Heart left ventricle (tissue), 13 donors: Measurements from ENCODE around the gene TEX36.

Source experiments
- CTCF ChIP-seq, 12 donors: fragments of 200-600 bp; sonication (generic) in 4 of 12; IDR thresholded peaks; one replicate each; pipeline versions ENCODE4 v1.5.0 to v1.8.0; 2018 to 2022; ENCODE audit warnings: antibody characterized with exemption in 12 of 12, mild to moderate bottlenecking in 5 of 12
- POLR2A ChIP-seq, 2 donors: fragments of 450-650 bp; IDR thresholded peaks; one replicate each; pipeline ENCODE4 v1.6.1; 2017; ENCODE audit warnings: antibody characterized with exemption in 2 of 2, mild to moderate bottlenecking in 2 of 2, moderate library complexity in 2 of 2
- donor health status: ischemic (EF 13 %, LVEDD 7.1; RV severe dilation, severe dysfunction).
- donor health status: DM: no; HTN: yes; CAD: no.
- donor health status: DM: no; HTN: no; CAD: no.
- donor health status: ischemic (EF 25% LVEDD 6.9; RV normal size, moderate dysfunction).
- donor health status: ischemic (EF 25% LVEDD 5.7; RV mildly dilated, moderate dysfunction).
- donor health status: ischemic (EF 35%, LVEDD 5.7; RV mildly dilated, moderate dysfunction).
- donor health status: nonischemic (EF 11% LVEDD 7.7; RV severe dilation, severe dysfunction).
- donor health status: DM: yes; HTN: yes; CAD: no.
- donor health status: PGD.
- donor health status: ischemic (EF 29% LVEDD 5.4; RV normal size, mild dysfunction).
- donor health status: nonischemic (EF 23%, LVEDD 6.1; RV moderate dilation, normal function).

GRCh38 chr10:125624800-125625199 is 58.2 kb downstream of the TEX36 start:
- TF ChIP-seq CTCF (IDR thresholded peaks at IDR 0.05): no peak
- TF ChIP-seq POLR2A (IDR thresholded peaks at IDR 0.05): no peak
